Stomach (tissue), 9 donors: ENCODE measurements around the gene SLC26A3. TPM values are rescaled to one million over a fixed set of nuclear protein-coding genes. Genes with fewer than 3 reads are reported as not detected.
A peak's percentile ranks its signal among the peaks of the same experiment; 100 is the strongest.

ENCODE experiments used
- DNase-seq, 2 donors: peaks; one replicate each; pipeline versions ENCODE4 v3.0.0 to v3.0.0-alpha.2; 2013 to 2019
- H3K27ac ChIP-seq, 5 donors: fragments of 200-600 bp in 4 of 5; sonication (generic) in 4 of 5; one replicate each; pipeline ENCODE4 v1.5.1; 2013 to 2019; ENCODE audit warnings: mild to moderate bottlenecking in 1 of 5, moderate library complexity in 1 of 5
- H3K27me3 ChIP-seq, 3 donors: fragments of 200-600 bp; sonication (generic); one replicate each; pipeline ENCODE4 v1.5.1; 2017 to 2019; ENCODE audit warnings: mixed run types in 1 of 3
- H3K36me3 ChIP-seq, 4 donors: fragments of 200-600 bp; sonication (generic); 1 replicate in 3 of 4; 2 replicates in 1 of 4; pipeline ENCODE4 v1.5.1; 2016 to 2019
- H3K4me1 ChIP-seq, 4 donors: fragments of 200-600 bp; sonication (generic); one replicate each; pipeline ENCODE4 v1.5.1; 2016 to 2019
- H3K4me3 ChIP-seq, 4 donors: fragments of 200-600 bp; sonication (generic) in 3 of 4; one replicate each; pipeline ENCODE4 v1.5.1; 2016 to 2019; ENCODE audit warnings: mild to moderate bottlenecking in 1 of 4
- H3K9me3 ChIP-seq, 4 donors: fragments of 200-600 bp; sonication (generic); one replicate each; pipeline ENCODE4 v1.5.1; 2016 to 2019
- CTCF ChIP-seq, 7 experiments: fragments of 450-650 bp in 4 of 7; fragments of 200-600 bp in 3 of 7; sonication (generic) in 3 of 7; IDR thresholded peaks; one replicate each; pipeline ENCODE4 v1.5.1; 2016 to 2019; ENCODE audit warnings: antibody characterized with exemption in 7 of 7, control low read depth in 2 of 7, mild to moderate bottlenecking in 1 of 7
- EP300 ChIP-seq: sonication (generic); formaldehyde crosslinking; IDR thresholded peaks from one replicate; pipeline ENCODE4 v1.6.1; 2017; ENCODE audit warnings: antibody characterized with exemption
- POLR2A ChIP-seq, 4 donors: fragments of 450-650 bp; IDR thresholded peaks; one replicate each; pipeline ENCODE4 v1.6.1; 2016; ENCODE audit warnings: antibody characterized with exemption in 4 of 4, control low read depth in 2 of 4, mild to moderate bottlenecking in 1 of 4, moderate library complexity in 1 of 4
- POLR2AphosphoS5 ChIP-seq, 3 donors: sonication (generic); formaldehyde crosslinking; IDR thresholded peaks; one replicate each; pipeline ENCODE4 v1.6.1; 2016; ENCODE audit warnings: antibody characterized with exemption in 3 of 3
- WGBS, 5 donors: extraction: QIAGEN DNeasy Blood & Tissue Kit in 3 of 5; methylation state at CpG; one replicate each; pipeline versions ENCODE4 v1.1.5 to v1.1.7; 2013 to 2018; 5-methylcytosine and 5-hydroxymethylcytosine counted together
- intact Hi-C: fragments of 100-400 bp; cut with DNase I; formaldehyde crosslinking; loops from one replicate; pipeline ENCODE4 v1.15.1; 2023; ENCODE audit warnings: low total_unique reads
- polyA plus RNA-seq, 3 donors: library from polyadenylated mRNA; stranded (reverse); fragments of 200-250 nt; gene quantifications; one replicate each; pipeline ENCODE4 v1.2.3, GENCODE V29; 2013
- total RNA-seq, 5 donors: library from RNA; depleted of rRNA; stranded (reverse); fragments of >200 nt; gene quantifications; one replicate each; pipeline versions ENCODE4 v1.1.0 to v1.2.3, GENCODE V29; 2014 to 2016
- donor health status: healthy with polysubstance abuse.
- donor health status: Bipolar disorder and iron deficiency.
- donor health status: healthy.

SLC26A3 gene
- total and polyA plus RNA-seq, 8 donors: 0.10 to 52.4 (median 2.1) TPM; not detected in 4

- intact Hi-C loops: no loop called here
- Histone ChIP-seq H3K27ac (no peak overlapping the region), H3K9me3 (no peaks in the 10 kb centered on the region), H3K36me3 (no peaks in the 10 kb centered on the region), H3K4me3 (no peak overlapping the region), H3K4me1 (no peaks in the 10 kb centered on the region), H3K27me3 (no peaks in the 10 kb centered on the region)
- TF ChIP-seq CTCF (IDR thresholded peaks at IDR 0.05) (no peak), EP300 (no peak), POLR2AphosphoS5 (IDR thresholded peaks at IDR 0.05) (no peak), POLR2A (IDR thresholded peaks at IDR 0.05) (no peak)
- WGBS, 5 donors: 93 to 97% (median 95%) methylated on average over 2 of the region's 2 CpGs
- DNase-seq: no peak
Observed at GRCh38 chr7:107767391-107767790, 35.6 kb downstream of the SLC26A3 start.

GRCh38 chr7:107758667-107759066, 44.4 kb downstream of the SLC26A3 start:
- H3K4me1 ChIP-seq: no peaks in the 10 kb centered on the region
- intact Hi-C loops: no loop called here
- no peak for TF ChIP-seq CTCF (IDR thresholded peaks at IDR 0.05)
- no peak for TF ChIP-seq POLR2AphosphoS5 (IDR thresholded peaks at IDR 0.05)
- TF ChIP-seq EP300: no peak
- no peak for TF ChIP-seq POLR2A (IDR thresholded peaks at IDR 0.05)
- H3K27me3 ChIP-seq: no peaks in the 10 kb centered on the region
- no peak overlapping the region for H3K4me3 ChIP-seq
- peaks cover 19 to 73% (median 71%) of the 10 kb centered on the region in 4 donors for H3K36me3 ChIP-seq
- no peak for DNase-seq
- no peaks in the 10 kb centered on the region for H3K9me3 ChIP-seq
- no peak overlapping the region for H3K27ac ChIP-seq
- WGBS, 5 donors: 94 to 98% (median 95%) methylated on average over 1 of the region's 1 CpG

DNA sequence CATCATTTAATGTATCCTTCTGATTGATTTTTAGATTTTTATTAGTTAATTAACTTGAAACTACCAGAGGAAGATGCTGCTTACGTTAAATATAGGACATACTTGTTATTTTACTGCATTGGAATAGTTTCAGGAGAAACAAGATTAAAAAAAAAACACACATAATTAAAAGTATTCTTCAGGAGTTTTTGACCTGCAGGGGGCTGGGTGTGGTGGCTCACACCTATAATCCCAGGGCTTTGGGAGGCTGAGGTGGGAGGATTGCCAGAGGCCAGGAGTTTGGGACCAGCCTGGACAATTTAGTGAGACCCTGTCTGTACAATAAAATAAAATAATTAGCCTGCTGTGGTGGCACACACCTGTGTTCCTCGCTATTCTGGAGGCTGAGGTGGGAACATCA, 48.4 kb downstream of the SLC26A3 start:
- peaks cover 0 to 4% (median 0%) of the 10 kb centered on the region in 4 donors for H3K4me1 ChIP-seq
- intact Hi-C loops: no loop called here
- H3K27me3 ChIP-seq: no peaks in the 10 kb centered on the region
- 92 to 99% (median 98%) methylated on average over 2 of the region's 2 CpGs for WGBS, 5 donors
- no peak overlapping the region for H3K27ac ChIP-seq
- TF ChIP-seq POLR2AphosphoS5 (IDR thresholded peaks at IDR 0.05): no peak
- TF ChIP-seq CTCF (IDR thresholded peaks at IDR 0.05): peak in 1 of 7 experiments; percentile 8
- H3K36me3 ChIP-seq: peaks cover 25 to 100% (median 100%) of the 10 kb centered on the region in 4 donors
- no peak overlapping the region for H3K4me3 ChIP-seq
- H3K9me3 ChIP-seq: no peaks in the 10 kb centered on the region
- DNase-seq: no peak

DNA sequence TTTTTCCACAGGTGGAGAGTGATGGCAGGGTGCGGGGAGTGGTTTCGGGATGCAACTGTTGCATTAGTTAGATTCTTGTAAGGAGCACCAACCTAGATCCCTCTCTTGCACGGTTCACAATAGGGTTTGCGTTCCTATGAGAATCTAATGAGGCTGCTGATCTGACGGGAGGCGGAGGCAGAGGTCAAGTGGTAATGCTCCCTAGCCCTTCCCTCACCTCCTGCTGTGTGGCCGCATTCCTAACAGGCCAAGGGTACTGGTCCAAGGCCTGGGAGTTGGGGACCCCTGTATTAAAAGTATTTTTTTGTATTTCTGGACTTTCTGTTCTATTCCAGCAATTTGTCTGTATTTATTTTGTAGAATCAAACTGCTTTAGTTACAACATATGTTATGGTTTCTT, 51.9 kb downstream of the SLC26A3 start:
- no peak overlapping the region for H3K4me3 ChIP-seq
- H3K36me3 ChIP-seq: peaks cover 13 to 75% (median 74%) of the 10 kb centered on the region in 4 donors
- no peak for DNase-seq
- intact Hi-C loops: no loop called here
- H3K27ac ChIP-seq: no peak overlapping the region
- no peak for TF ChIP-seq POLR2AphosphoS5 (IDR thresholded peaks at IDR 0.05)
- no peak for TF ChIP-seq POLR2A (IDR thresholded peaks at IDR 0.05)
- TF ChIP-seq EP300: no peak
- no peak for TF ChIP-seq CTCF (IDR thresholded peaks at IDR 0.05)
- no peaks in the 10 kb centered on the region for H3K9me3 ChIP-seq
- 94 to 96% (median 95%) methylated on average over 6 to 7 of the region's 7 CpGs for WGBS, 5 donors
- H3K27me3 ChIP-seq: no peaks in the 10 kb centered on the region
- peaks cover 8 to 33% (median 22%) of the 10 kb centered on the region in 4 donors for H3K4me1 ChIP-seq
